Endothelial cell of umbilical vein (primary cell): ENCODE measurements around the gene SNX25. TPM values are rescaled to one million over a fixed set of nuclear protein-coding genes. Genes with fewer than 3 reads are reported as not detected.

Experiments
- BruUV-seq: library from RNA; stranded (reverse); fragments of 400-500 nt; replicated peaks from 2 replicates; lab custom pipeline; 2021; lab: Mats Ljungman, UMichigan
- CTCF ChIA-PET: fragments of 300-600, 350-600 bp; sonication (Branson Sonifier 250); formaldehyde crosslinking; loops from one replicate; lab custom pipeline; 2021; ENCODE audit warnings: antibody characterized with exemption, inconsistent platforms; lab: Charles Lee
- POLR2A ChIA-PET: fragments of 300-600, 350-600 bp; sonication (Branson Sonifier 250); formaldehyde crosslinking; loops from one replicate; lab custom pipeline; 2021; ENCODE audit warnings: antibody characterized with exemption, inconsistent platforms; lab: Charles Lee
- DNase-seq: peaks from one replicate; pipeline ENCODE4 v3.0.0-alpha.2; 2011; ENCODE audit warnings: low read depth, low spot score
- FAIRE-seq: peaks from 2 replicates; lab custom pipeline; 2011; peaks lifted over from hg19 to GRCh38; lab: Jason Lieb, UNC
- H2AFZ ChIP-seq: 2 replicates; pipeline ENCODE4 v1.6.0; 2012; ENCODE audit warnings: low read depth, low read length, control low read depth, inconsistent platforms
- H3K27ac ChIP-seq: 2 replicates; pipeline ENCODE4 v1.5.1; 2011; ENCODE audit warnings: low read depth, mild to moderate bottlenecking, control low read depth, low read length, moderate library complexity; ENCODE audit not compliant: insufficient read depth
- H3K27me3 ChIP-seq, 2 experiments: 2 replicates each; pipeline versions ENCODE4 v1.6.0 to v1.6.1; 2011; ENCODE audit warnings: low read length in 2 of 2, mixed read lengths in 1 of 2; ENCODE audit not compliant: control insufficient read depth in 2 of 2, insufficient read depth in 2 of 2
- H3K36me3 ChIP-seq, 2 experiments: 2 replicates in 1 of 2; 3 replicates in 1 of 2; pipeline ENCODE4 v1.5.1; 2011; ENCODE audit warnings: low read length in 2 of 2, mild to moderate bottlenecking in 1 of 2, moderate library complexity in 1 of 2; ENCODE audit not compliant: control insufficient read depth in 2 of 2, insufficient read depth in 2 of 2; ENCODE audit errors: extremely low read depth in 1 of 2
- H3K4me1 ChIP-seq: 3 replicates; pipeline ENCODE4 v1.5.1; 2011; ENCODE audit warnings: mild to moderate bottlenecking, low read length; ENCODE audit not compliant: control insufficient read depth, insufficient read depth; ENCODE audit errors: extremely low read depth
- H3K4me2 ChIP-seq: 2 replicates; pipeline ENCODE4 v1.6.1; 2011; ENCODE audit warnings: low read length, control low read depth, mixed read lengths; ENCODE audit not compliant: insufficient read depth
- H3K4me3 ChIP-seq, 3 experiments: fragments of 200-600 bp in 1 of 3; sonication (generic), shearing (Covaris generic) in 1 of 3; replicated peaks in 1 of 3; 2 replicates each; pipeline ENCODE4 v1.5.1; 2011 to 2016; ENCODE audit warnings: control low read depth in 3 of 3, low read length in 3 of 3, mild to moderate bottlenecking in 2 of 3, inconsistent platforms in 1 of 3, low read depth in 1 of 3, moderate library complexity in 1 of 3; ENCODE audit not compliant: insufficient read depth in 1 of 3
- H3K79me2 ChIP-seq: 2 replicates; pipeline ENCODE4 v1.6.0; 2012; ENCODE audit warnings: low read length, inconsistent platforms; ENCODE audit not compliant: control insufficient read depth, insufficient read depth
- H3K9ac ChIP-seq: replicated peaks from 2 replicates; pipeline ENCODE3; 2011; ENCODE audit warnings: low read length, control low read depth; ENCODE audit not compliant: insufficient read depth; ENCODE audit errors: extremely low read depth
- H3K9me1 ChIP-seq: replicated peaks from 3 replicates; pipeline ENCODE4 v1.6.0; 2011; ENCODE audit warnings: mild to moderate bottlenecking, low read length; ENCODE audit not compliant: control insufficient read depth, insufficient read depth; ENCODE audit errors: extremely low read depth
- H3K9me3 ChIP-seq: replicated peaks from 2 replicates; pipeline ENCODE4 v1.5.1; 2012; ENCODE audit warnings: low read length, inconsistent platforms; ENCODE audit not compliant: control insufficient read depth, insufficient read depth
- H4K20me1 ChIP-seq: replicated peaks from 2 replicates; pipeline ENCODE3; 2011; ENCODE audit warnings: mild to moderate bottlenecking, low read length; ENCODE audit not compliant: control insufficient read depth, insufficient read depth; ENCODE audit errors: extremely low read depth
- EZH2 ChIP-seq: IDR thresholded peaks from 2 replicates; pipeline ENCODE4 v1.6.1; 2012; ENCODE audit warnings: borderline replicate concordance, low read depth, mild to moderate bottlenecking, moderate library complexity, low read length, inconsistent platforms; ENCODE audit not compliant: severe bottlenecking
- FOS ChIP-seq: IDR thresholded peaks from 2 replicates; pipeline ENCODE4 v1.6.1; 2011; ENCODE audit warnings: mild to moderate bottlenecking, low read length, moderate library complexity, borderline replicate concordance; ENCODE audit not compliant: insufficient read depth
- GATA2 ChIP-seq: IDR thresholded peaks from 2 replicates; pipeline ENCODE4 v1.7.0; 2011; ENCODE audit warnings: low read depth, mild to moderate bottlenecking, moderate library complexity, mixed read lengths, low read length; ENCODE audit not compliant: insufficient read length, insufficient read depth
- JUN ChIP-seq: IDR thresholded peaks from 2 replicates; pipeline ENCODE4 v1.6.1; 2011; ENCODE audit warnings: borderline replicate concordance, low read depth; ENCODE audit not compliant: insufficient read length, insufficient read depth
- MYC ChIP-seq: IDR thresholded peaks from one replicate; pipeline ENCODE4 v1.6.1; 2011; ENCODE audit warnings: mild to moderate bottlenecking, low read depth, low read length
- POLR2A ChIP-seq: IDR thresholded peaks from 2 replicates; pipeline ENCODE4 v1.6.1; 2012; ENCODE audit warnings: low read depth, mild to moderate bottlenecking, control low read depth, low read length
- POLR2AphosphoS5 ChIP-seq: IDR thresholded peaks from 2 replicates; pipeline ENCODE4 v1.6.1; 2012; ENCODE audit warnings: low read depth, mild to moderate bottlenecking, control low read depth, low read length, moderate library complexity; ENCODE audit not compliant: insufficient read depth
- dilution Hi-C: fragments of 300-500 bp; cut with MboI; formaldehyde crosslinking; loops from one replicate; pipeline ENCODE4 v1.15.0; 2019; ENCODE audit warnings: low sequenced_read_pairs; ENCODE audit not compliant: extremely low pct_ligation_motif_present
- intact Hi-C: fragments of 100-400 bp; cut with micrococcal nuclease; formaldehyde crosslinking; loops from one replicate; pipeline ENCODE4 v1.10.0; 2022
- polyA plus RNA-seq, 4 experiments: library from polyadenylated mRNA; depleted of rRNA in 3 of 4; stranded (reverse) in 3 of 4; unstranded in 1 of 4; fragments of >200 nt; gene quantifications; 2 replicates each; pipeline versions ENCODE4 v1.2.1 to v1.2.3, GENCODE V29; 2011 to 2012; ENCODE audit warnings: missing spikeins in 1 of 4
- total RNA-seq: library from RNA; stranded (reverse); gene quantifications from 2 replicates; pipeline ENCODE4 v1.2.3, GENCODE V29; 2021
- TF ChIP-seq, protein P1 (sequence below), 2 donors: IDR thresholded peaks; 1 replicate in 1 of 2; 2 replicates in 1 of 2; pipeline ENCODE4 v1.5.1; 2011; ENCODE audit warnings: low read length in 2 of 2, mild to moderate bottlenecking in 2 of 2, moderate library complexity in 2 of 2, control low read depth in 1 of 2, inconsistent platforms in 1 of 2, low read depth in 1 of 2; ENCODE audit not compliant: insufficient read depth in 1 of 2; ENCODE audit errors: extremely low read depth in 1 of 2
- TF ChIP-seq, protein P2 (sequence below): IDR thresholded peaks from 2 replicates; pipeline ENCODE4 v1.6.1; 2011; ENCODE audit not compliant: insufficient read depth, insufficient read length

SNX25 gene
- total and polyA plus RNA-seq, 2 donors (not counting 3 experiments of a cell fraction or from before 2014, with no cell fraction given) = 6.6 to 16.1 TPM

DNA sequence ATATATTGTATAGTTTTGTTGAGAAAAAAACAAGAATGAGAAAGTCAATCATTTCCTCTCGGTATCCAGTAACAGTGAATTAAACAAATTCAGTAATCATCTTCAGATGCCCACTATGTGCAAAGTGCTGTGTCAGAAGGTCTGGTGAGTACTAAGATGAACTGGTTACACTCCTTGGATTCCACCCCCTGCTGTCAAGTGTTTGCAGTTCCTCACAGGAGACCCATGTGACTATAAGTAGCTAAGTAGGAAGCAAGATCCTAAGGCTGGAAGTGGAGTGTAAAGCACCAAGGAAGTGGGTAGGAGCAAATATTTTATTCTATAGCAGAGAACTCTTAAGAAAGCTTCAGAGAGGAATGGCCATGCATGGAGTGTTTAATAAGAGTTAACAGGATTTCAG, 73.6 kb downstream of the SNX25 start:
- ChIA-PET POLR2A (no interaction called here), CTCF (interaction anchor here (1.4 kb wide), 1 partner anchor 12 kb away, joined by 3 read pairs; no protein-coding TSS in a partner anchor)
- dilution Hi-C loops (loop anchor here (25.0 kb wide), 1 partner anchor 104 kb away; the partner anchor contains the start of genes ANKRD37 and LRP2BP), intact Hi-C loops (no loop called here)
- no peaks in the 10 kb centered on the region for H3K27me3 ChIP-seq
- no peak overlapping the region for H3K9ac ChIP-seq
- H3K36me3 ChIP-seq = no peaks in the 10 kb centered on the region
- FAIRE-seq (no peak), DNase-seq (no peak)
- H3K9me1 ChIP-seq = no peaks in the 10 kb centered on the region
- H3K27ac ChIP-seq = no peak overlapping the region
- H3K79me2 ChIP-seq = peaks cover 2% of the 10 kb centered on the region
- TF ChIP-seq POLR2A (no peak), EZH2 (no peak), FOS (no peak), POLR2AphosphoS5 (no peak), MYC (no peak), GATA2 (no peak), JUN (no peak)
- TF ChIP-seq, protein P1, sequence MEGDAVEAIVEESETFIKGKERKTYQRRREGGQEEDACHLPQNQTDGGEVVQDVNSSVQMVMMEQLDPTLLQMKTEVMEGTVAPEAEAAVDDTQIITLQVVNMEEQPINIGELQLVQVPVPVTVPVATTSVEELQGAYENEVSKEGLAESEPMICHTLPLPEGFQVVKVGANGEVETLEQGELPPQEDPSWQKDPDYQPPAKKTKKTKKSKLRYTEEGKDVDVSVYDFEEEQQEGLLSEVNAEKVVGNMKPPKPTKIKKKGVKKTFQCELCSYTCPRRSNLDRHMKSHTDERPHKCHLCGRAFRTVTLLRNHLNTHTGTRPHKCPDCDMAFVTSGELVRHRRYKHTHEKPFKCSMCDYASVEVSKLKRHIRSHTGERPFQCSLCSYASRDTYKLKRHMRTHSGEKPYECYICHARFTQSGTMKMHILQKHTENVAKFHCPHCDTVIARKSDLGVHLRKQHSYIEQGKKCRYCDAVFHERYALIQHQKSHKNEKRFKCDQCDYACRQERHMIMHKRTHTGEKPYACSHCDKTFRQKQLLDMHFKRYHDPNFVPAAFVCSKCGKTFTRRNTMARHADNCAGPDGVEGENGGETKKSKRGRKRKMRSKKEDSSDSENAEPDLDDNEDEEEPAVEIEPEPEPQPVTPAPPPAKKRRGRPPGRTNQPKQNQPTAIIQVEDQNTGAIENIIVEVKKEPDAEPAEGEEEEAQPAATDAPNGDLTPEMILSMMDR (IDR thresholded peaks at IDR 0.05; ENCODE audit: extremely low read depth in 1 of 2, insufficient read depth in 1 of 2, low read depth in 1 of 2, low read length in 2 of 2) = no peak
- TF ChIP-seq, protein P2, sequence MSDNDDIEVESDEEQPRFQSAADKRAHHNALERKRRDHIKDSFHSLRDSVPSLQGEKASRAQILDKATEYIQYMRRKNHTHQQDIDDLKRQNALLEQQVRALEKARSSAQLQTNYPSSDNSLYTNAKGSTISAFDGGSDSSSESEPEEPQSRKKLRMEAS = no peak
- H2AFZ ChIP-seq = no peak overlapping the region
- H4K20me1 ChIP-seq = no peaks in the 10 kb centered on the region
- H3K9me3 ChIP-seq = no peaks in the 10 kb centered on the region
- H3K4me3 ChIP-seq = no peak overlapping the region
- H3K4me2 ChIP-seq = no peak overlapping the region
- no TSS peak for BruUV-seq
- H3K4me1 ChIP-seq = peaks cover 12% of the 10 kb centered on the region
